Measurements from ENCODE around the gene PGAP3. TPM values are rescaled to one million over a fixed set of nuclear protein-coding genes. Genes with fewer than 3 reads are reported as not detected.

The PGAP3 gene
- total RNA-seq, 2 donors from 2014 or later: 22.6 to 29.3 TPM

GRCh38 chr17:39647256-39647655 is 40.6 kb downstream of the PGAP3 start:
- no peaks in the 10 kb centered on the region for H3K9me3 Mint-ChIP-seq
- no peaks in the 10 kb centered on the region for H3K27me3 Mint-ChIP-seq (ENCODE audit: insufficient read depth)
- H3K27ac Mint-ChIP-seq: no peak overlapping the region
- H3K36me3 Mint-ChIP-seq (ENCODE audit: low read depth): peaks cover 3% of the 10 kb centered on the region
- Histone ChIP-seq H3K27me3 (ENCODE audit: control insufficient read depth, insufficient read depth, low read length, poor library complexity, severe bottlenecking) (no peaks in the 10 kb centered on the region), H3K36me3 (ENCODE audit: control insufficient read depth, insufficient read depth, low read length) (no peaks in the 10 kb centered on the region), H3K9ac (ENCODE audit: extremely low read depth, low read length, poor library complexity, severe bottlenecking) (no peak overlapping the region), H3K27ac (ENCODE audit: low read depth, low read length) (no peak overlapping the region), H3K4me1 (ENCODE audit: control insufficient read depth, insufficient read depth, low read length) (peaks cover 11% of the 10 kb centered on the region), H3K4me3 (ENCODE audit: low read length) (no peak overlapping the region), H3K9me3 (ENCODE audit: control insufficient read depth, low read length) (no peaks in the 10 kb centered on the region)
- 83 to 94% methylated on average over 5 of the region's 5 CpGs for WGBS, 2 experiments (ENCODE audit: insufficient coverage in 1 of 2, insufficient read length in 1 of 2)
- H3K4me3 Mint-ChIP-seq: no peak overlapping the region
- DNase-seq: no peak
- TF ChIP-seq, protein P1, sequence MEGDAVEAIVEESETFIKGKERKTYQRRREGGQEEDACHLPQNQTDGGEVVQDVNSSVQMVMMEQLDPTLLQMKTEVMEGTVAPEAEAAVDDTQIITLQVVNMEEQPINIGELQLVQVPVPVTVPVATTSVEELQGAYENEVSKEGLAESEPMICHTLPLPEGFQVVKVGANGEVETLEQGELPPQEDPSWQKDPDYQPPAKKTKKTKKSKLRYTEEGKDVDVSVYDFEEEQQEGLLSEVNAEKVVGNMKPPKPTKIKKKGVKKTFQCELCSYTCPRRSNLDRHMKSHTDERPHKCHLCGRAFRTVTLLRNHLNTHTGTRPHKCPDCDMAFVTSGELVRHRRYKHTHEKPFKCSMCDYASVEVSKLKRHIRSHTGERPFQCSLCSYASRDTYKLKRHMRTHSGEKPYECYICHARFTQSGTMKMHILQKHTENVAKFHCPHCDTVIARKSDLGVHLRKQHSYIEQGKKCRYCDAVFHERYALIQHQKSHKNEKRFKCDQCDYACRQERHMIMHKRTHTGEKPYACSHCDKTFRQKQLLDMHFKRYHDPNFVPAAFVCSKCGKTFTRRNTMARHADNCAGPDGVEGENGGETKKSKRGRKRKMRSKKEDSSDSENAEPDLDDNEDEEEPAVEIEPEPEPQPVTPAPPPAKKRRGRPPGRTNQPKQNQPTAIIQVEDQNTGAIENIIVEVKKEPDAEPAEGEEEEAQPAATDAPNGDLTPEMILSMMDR (conservative IDR thresholded peaks at IDR 0.05): no peak
- peaks cover 19% of the 10 kb centered on the region for H3K4me1 Mint-ChIP-seq

DNA sequence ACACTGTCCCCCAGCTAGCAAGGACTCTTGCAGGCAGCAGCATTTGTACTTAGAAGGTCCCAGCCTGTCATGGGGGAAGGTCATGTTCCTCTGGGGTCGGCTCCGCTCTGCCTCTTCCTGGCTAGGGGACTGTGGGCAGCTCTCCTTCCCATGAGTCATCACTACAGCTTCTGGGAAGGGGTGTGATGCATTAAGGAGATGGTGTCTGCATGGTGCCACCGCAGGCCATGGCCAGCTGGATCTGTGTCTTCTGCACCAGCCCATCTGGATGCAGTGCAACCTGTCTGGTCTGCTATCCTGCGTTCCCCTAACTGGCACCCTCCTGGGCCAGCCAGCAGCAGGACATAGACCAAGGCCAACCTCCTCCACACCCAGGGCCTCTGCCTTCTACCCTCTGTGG is 44.6 kb downstream of the PGAP3 start:
- no peaks in the 10 kb centered on the region for H3K27me3 ChIP-seq (ENCODE audit: control insufficient read depth, insufficient read depth, low read length, poor library complexity, severe bottlenecking)
- 93 to 98% methylated on average over 3 to 4 of the region's 4 CpGs for WGBS, 2 experiments (ENCODE audit: insufficient coverage in 1 of 2, insufficient read length in 1 of 2)
- H3K27me3 Mint-ChIP-seq (ENCODE audit: insufficient read depth): no peaks in the 10 kb centered on the region
- H3K9ac ChIP-seq (ENCODE audit: extremely low read depth, low read length, poor library complexity, severe bottlenecking): no peak overlapping the region
- H3K9me3 Mint-ChIP-seq: no peaks in the 10 kb centered on the region
- H3K36me3 ChIP-seq (ENCODE audit: control insufficient read depth, insufficient read depth, low read length): no peaks in the 10 kb centered on the region
- no peak overlapping the region for H3K27ac Mint-ChIP-seq
- TF ChIP-seq, protein P1 (conservative IDR thresholded peaks at IDR 0.05): no peak
- H3K4me1 Mint-ChIP-seq: peaks cover 20% of the 10 kb centered on the region
- no peak overlapping the region for H3K4me3 Mint-ChIP-seq
- no peak for DNase-seq
- peaks cover 2% of the 10 kb centered on the region for H3K36me3 Mint-ChIP-seq (ENCODE audit: low read depth)
- no peak overlapping the region for H3K27ac ChIP-seq (ENCODE audit: low read depth, low read length)
- H3K4me1 ChIP-seq (ENCODE audit: control insufficient read depth, insufficient read depth, low read length): peaks cover 6% of the 10 kb centered on the region
- no peak overlapping the region for H3K4me3 ChIP-seq (ENCODE audit: low read length)
- H3K9me3 ChIP-seq (ENCODE audit: control insufficient read depth, low read length): no peaks in the 10 kb centered on the region

DNA sequence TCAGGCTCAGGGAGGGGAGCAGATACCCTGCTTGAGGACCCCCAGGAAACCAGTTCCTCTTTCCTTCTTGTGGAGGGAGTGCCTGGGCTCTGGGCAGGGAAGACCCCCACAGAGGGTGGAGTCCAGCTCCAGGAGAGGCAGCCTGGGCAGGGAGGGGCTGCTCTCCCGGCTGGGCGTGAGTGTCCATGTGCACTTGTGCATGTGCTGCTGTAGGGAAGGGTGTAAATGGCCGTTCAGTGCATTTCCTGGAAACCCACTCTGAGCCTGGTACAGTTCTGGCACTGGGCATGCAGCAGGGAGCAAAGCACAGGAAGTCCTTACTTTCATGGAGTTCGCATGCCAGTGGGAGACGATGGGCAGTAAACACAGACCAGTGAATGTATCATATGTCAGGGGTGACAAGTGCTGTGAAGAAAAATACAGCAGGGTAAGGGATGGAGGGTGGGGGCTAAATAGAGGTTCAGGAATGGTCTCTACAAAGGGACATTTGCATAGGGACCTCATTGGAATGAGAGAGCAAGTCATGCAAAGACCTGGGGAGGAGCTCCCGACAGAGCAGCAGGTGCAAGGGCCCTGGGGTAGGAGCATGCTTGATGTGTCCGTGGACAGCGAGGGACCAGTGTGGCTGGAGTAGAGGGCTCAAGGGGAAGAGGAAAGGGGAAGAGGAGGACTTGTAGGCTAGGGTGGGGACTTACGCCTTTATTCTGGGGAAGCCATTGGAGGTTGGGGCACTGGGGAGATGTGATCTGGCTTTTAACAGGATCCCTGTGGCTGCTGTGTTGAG is 45.4 kb downstream of the PGAP3 start:
- H3K27ac Mint-ChIP-seq: no peak overlapping the region
- DNase-seq: no peak
- H3K36me3 Mint-ChIP-seq (ENCODE audit: low read depth): peaks cover 2% of the 10 kb centered on the region
- 92 to 100% methylated on average over 6 to 9 of the region's 9 CpGs for WGBS, 2 experiments (ENCODE audit: insufficient coverage in 1 of 2, insufficient read length in 1 of 2)
- H3K36me3 ChIP-seq (ENCODE audit: control insufficient read depth, insufficient read depth, low read length): no peaks in the 10 kb centered on the region
- H3K9me3 Mint-ChIP-seq: no peaks in the 10 kb centered on the region
- H3K27ac ChIP-seq (ENCODE audit: low read depth, low read length): no peak overlapping the region
- H3K4me3 Mint-ChIP-seq: no peak overlapping the region
- no peak overlapping the region for H3K9ac ChIP-seq (ENCODE audit: extremely low read depth, low read length, poor library complexity, severe bottlenecking)
- no peak overlapping the region for H3K4me3 ChIP-seq (ENCODE audit: low read length)
- peaks cover 6% of the 10 kb centered on the region for H3K4me1 ChIP-seq (ENCODE audit: control insufficient read depth, insufficient read depth, low read length)
- H3K27me3 Mint-ChIP-seq (ENCODE audit: insufficient read depth): no peaks in the 10 kb centered on the region
- peaks cover 27% of the 10 kb centered on the region for H3K4me1 Mint-ChIP-seq
- no peaks in the 10 kb centered on the region for H3K9me3 ChIP-seq (ENCODE audit: control insufficient read depth, low read length)
- no peaks in the 10 kb centered on the region for H3K27me3 ChIP-seq (ENCODE audit: control insufficient read depth, insufficient read depth, low read length, poor library complexity, severe bottlenecking)
- TF ChIP-seq, protein P1 (conservative IDR thresholded peaks at IDR 0.05): no peak
